Tibial nerve (tissue), 3 donors: ENCODE measurements around the gene STOX2.

Experiments
- POLR2A ChIP-seq, 2 donors: fragments of 450-650 bp; IDR thresholded peaks; one replicate each; pipeline ENCODE4 v1.6.1; 2017; ENCODE audit warnings: antibody characterized with exemption in 2 of 2, mild to moderate bottlenecking in 2 of 2, moderate library complexity in 2 of 2
- TF ChIP-seq, protein P1 (sequence below), 5 experiments: fragments of 200-600 bp in 3 of 5; fragments of 450-650 bp in 2 of 5; sonication (generic) in 3 of 5; IDR thresholded peaks; one replicate each; pipeline ENCODE4 v1.5.1; 2016 to 2019; ENCODE audit warnings: antibody characterized with exemption in 5 of 5, mild to moderate bottlenecking in 3 of 5, moderate library complexity in 2 of 5

DNA sequence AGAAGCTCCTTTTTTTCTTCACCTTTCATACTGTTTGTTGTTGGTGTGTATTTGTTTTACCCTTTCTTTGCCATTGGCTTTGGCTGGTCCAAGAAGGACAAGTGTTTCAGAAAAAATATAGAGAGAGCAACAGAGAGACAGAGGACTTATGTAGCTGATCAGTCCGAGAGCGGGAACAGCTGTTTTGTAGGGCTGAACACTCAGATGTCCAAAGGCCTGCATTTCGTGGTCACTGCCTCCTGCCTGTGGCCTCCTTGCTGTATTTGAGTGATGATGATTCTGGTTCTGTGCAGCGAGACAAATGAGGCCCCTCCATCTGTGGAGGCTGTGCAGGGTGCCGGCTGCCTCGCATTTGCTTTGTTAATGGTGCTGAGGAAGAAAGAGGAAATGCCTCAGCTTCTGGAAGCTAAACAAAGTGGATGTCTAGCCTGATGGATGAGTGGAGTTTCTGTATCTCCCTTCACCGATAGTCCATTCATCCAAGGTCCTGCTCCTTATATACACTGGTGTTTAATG lies 19.8 kb upstream of the STOX2 start:
- TF ChIP-seq POLR2A (IDR thresholded peaks at IDR 0.05): no peak
- TF ChIP-seq, protein P1, sequence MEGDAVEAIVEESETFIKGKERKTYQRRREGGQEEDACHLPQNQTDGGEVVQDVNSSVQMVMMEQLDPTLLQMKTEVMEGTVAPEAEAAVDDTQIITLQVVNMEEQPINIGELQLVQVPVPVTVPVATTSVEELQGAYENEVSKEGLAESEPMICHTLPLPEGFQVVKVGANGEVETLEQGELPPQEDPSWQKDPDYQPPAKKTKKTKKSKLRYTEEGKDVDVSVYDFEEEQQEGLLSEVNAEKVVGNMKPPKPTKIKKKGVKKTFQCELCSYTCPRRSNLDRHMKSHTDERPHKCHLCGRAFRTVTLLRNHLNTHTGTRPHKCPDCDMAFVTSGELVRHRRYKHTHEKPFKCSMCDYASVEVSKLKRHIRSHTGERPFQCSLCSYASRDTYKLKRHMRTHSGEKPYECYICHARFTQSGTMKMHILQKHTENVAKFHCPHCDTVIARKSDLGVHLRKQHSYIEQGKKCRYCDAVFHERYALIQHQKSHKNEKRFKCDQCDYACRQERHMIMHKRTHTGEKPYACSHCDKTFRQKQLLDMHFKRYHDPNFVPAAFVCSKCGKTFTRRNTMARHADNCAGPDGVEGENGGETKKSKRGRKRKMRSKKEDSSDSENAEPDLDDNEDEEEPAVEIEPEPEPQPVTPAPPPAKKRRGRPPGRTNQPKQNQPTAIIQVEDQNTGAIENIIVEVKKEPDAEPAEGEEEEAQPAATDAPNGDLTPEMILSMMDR (IDR thresholded peaks at IDR 0.05): no peak
